ENCODE results near the gene PLAGL1.
"Not testable (repeated sequence)": the region's sequence is repeated elsewhere in the genome, so short reads cannot be mapped to it uniquely, and the experiment has no call there.

The PLAGL1 gene

GRCh38 chr6:144008120-144008811 is at the start of gene PLAGL1:
TSS of gene PLAGL1 (minus strand) at chr6:144008259. CDS start at chr6:143948136, 60,123 bp downstream.
- H3K27ac Mint-ChIP-seq, result no peak within 1 kb of the TSS
- peaks cover 7% of the 10 kb centered on the region for H3K4me1 Mint-ChIP-seq (ENCODE audit: low read depth)
- no peaks in the 10 kb centered on the region for H3K36me3 Mint-ChIP-seq
- peaks cover 7% of the 10 kb centered on the region for H3K27me3 Mint-ChIP-seq
- H3K4me3 Mint-ChIP-seq, result peak within 1 kb of the TSS; percentile 74
- no peaks in the 10 kb centered on the region for H3K9me3 Mint-ChIP-seq (ENCODE audit: low read depth)

- Mint-ChIP-seq H3K4me3 (peak overlapping the region; percentile 86), H3K4me1 (ENCODE audit: low read depth) (peaks cover 32% of the 10 kb centered on the region), H3K9me3 (ENCODE audit: low read depth) (no peaks in the 10 kb centered on the region), H3K36me3 (no peaks in the 10 kb centered on the region), H3K27me3 (no peaks in the 10 kb centered on the region), H3K27ac (peak overlapping the region; percentile 98)
Measured at GRCh38 chr6:144055121-144055931, 47.3 kb upstream of the PLAGL1 start.

- H3K27ac Mint-ChIP-seq, result no peak overlapping the region
- H3K27me3 Mint-ChIP-seq, result no peaks in the 10 kb centered on the region
- no peaks in the 10 kb centered on the region for H3K9me3 Mint-ChIP-seq (ENCODE audit: low read depth)
- H3K4me3 Mint-ChIP-seq, result no peak overlapping the region
- peaks cover 32% of the 10 kb centered on the region for H3K4me1 Mint-ChIP-seq (ENCODE audit: low read depth)
- H3K36me3 Mint-ChIP-seq, result no peaks in the 10 kb centered on the region
Measured at GRCh38 chr6:144053601-144054000, 45.5 kb upstream of the PLAGL1 start.

- no peak overlapping the region for H3K4me3 Mint-ChIP-seq
- no peak overlapping the region for H3K27ac Mint-ChIP-seq
- peaks cover 29% of the 10 kb centered on the region for H3K4me1 Mint-ChIP-seq (ENCODE audit: low read depth)
- H3K36me3 Mint-ChIP-seq, result no peaks in the 10 kb centered on the region
- H3K27me3 Mint-ChIP-seq, result no peaks in the 10 kb centered on the region
- no peaks in the 10 kb centered on the region for H3K9me3 Mint-ChIP-seq (ENCODE audit: low read depth)
Measured at GRCh38 chr6:144052488-144052887, 44.4 kb upstream of the PLAGL1 start.

- no peaks in the 10 kb centered on the region for H3K36me3 Mint-ChIP-seq
- no peak overlapping the region for H3K4me3 Mint-ChIP-seq
- H3K27me3 Mint-ChIP-seq, result no peaks in the 10 kb centered on the region
- H3K9me3 Mint-ChIP-seq (ENCODE audit: low read depth), result no peaks in the 10 kb centered on the region
- peaks cover 9% of the 10 kb centered on the region for H3K4me1 Mint-ChIP-seq (ENCODE audit: low read depth)
- H3K27ac Mint-ChIP-seq, result no peak overlapping the region
Measured at GRCh38 chr6:144049386-144049785, 41.3 kb upstream of the PLAGL1 start.

- Mint-ChIP-seq H3K27ac (no peak overlapping the region), H3K27me3 (no peaks in the 10 kb centered on the region), H3K36me3 (no peaks in the 10 kb centered on the region), H3K4me3 (no peak overlapping the region), H3K9me3 (ENCODE audit: low read depth) (no peaks in the 10 kb centered on the region), H3K4me1 (ENCODE audit: low read depth) (no peaks in the 10 kb centered on the region)
Measured at GRCh38 chr6:144047688-144048087, 39.6 kb upstream of the PLAGL1 start.

GRCh38 chr6:144046672-144047071 is 38.6 kb upstream of the PLAGL1 start:
- H3K9me3 Mint-ChIP-seq (ENCODE audit: low read depth); H3K4me1 Mint-ChIP-seq (ENCODE audit: low read depth); H3K4me3 Mint-ChIP-seq; H3K36me3 Mint-ChIP-seq; H3K27me3 Mint-ChIP-seq; H3K27ac Mint-ChIP-seq: not testable (repeated sequence)

- H3K9me3 Mint-ChIP-seq (ENCODE audit: low read depth); H3K27ac Mint-ChIP-seq; H3K4me1 Mint-ChIP-seq (ENCODE audit: low read depth); H3K27me3 Mint-ChIP-seq; H3K4me3 Mint-ChIP-seq; H3K36me3 Mint-ChIP-seq: not testable (repeated sequence)
Measured at GRCh38 chr6:144044989-144045388, 36.9 kb upstream of the PLAGL1 start.

GRCh38 chr6:144036835-144037195 is 28.8 kb upstream of the PLAGL1 start:
- Mint-ChIP-seq H3K27ac (no peak overlapping the region), H3K36me3 (peaks cover 9% of the 10 kb centered on the region), H3K27me3 (no peaks in the 10 kb centered on the region), H3K4me3 (no peak overlapping the region), H3K4me1 (ENCODE audit: low read depth) (peaks cover 12% of the 10 kb centered on the region), H3K9me3 (ENCODE audit: low read depth) (no peaks in the 10 kb centered on the region)

- H3K36me3 Mint-ChIP-seq, result peaks cover 9% of the 10 kb centered on the region
- no peak overlapping the region for H3K27ac Mint-ChIP-seq
Measured at GRCh38 chr6:144036064-144036834, 28.2 kb upstream of the PLAGL1 start.

GRCh38 chr6:144035416-144035815 is 27.4 kb upstream of the PLAGL1 start:
- no peak overlapping the region for H3K4me3 Mint-ChIP-seq
- peaks cover 12% of the 10 kb centered on the region for H3K4me1 Mint-ChIP-seq (ENCODE audit: low read depth)
- H3K36me3 Mint-ChIP-seq, result peaks cover 9% of the 10 kb centered on the region
- no peaks in the 10 kb centered on the region for H3K27me3 Mint-ChIP-seq
- H3K27ac Mint-ChIP-seq, result no peak overlapping the region
- H3K9me3 Mint-ChIP-seq (ENCODE audit: low read depth), result no peaks in the 10 kb centered on the region

More at GRCh38 chr6:144036064-144036834, 28.2 kb upstream of the PLAGL1 start:
- Mint-ChIP-seq H3K9me3 (ENCODE audit: low read depth) (no peaks in the 10 kb centered on the region), H3K4me3 (peak overlapping the region; percentile 43), H3K4me1 (ENCODE audit: low read depth) (peaks cover 12% of the 10 kb centered on the region), H3K27me3 (no peaks in the 10 kb centered on the region)

GRCh38 chr6:144033816-144034735 is 26.0 kb upstream of the PLAGL1 start:
- H3K36me3 Mint-ChIP-seq, result peaks cover 9% of the 10 kb centered on the region
- no peaks in the 10 kb centered on the region for H3K27me3 Mint-ChIP-seq
- no peak overlapping the region for H3K4me3 Mint-ChIP-seq
- H3K27ac Mint-ChIP-seq, result no peak overlapping the region
- H3K9me3 Mint-ChIP-seq (ENCODE audit: low read depth), result no peaks in the 10 kb centered on the region
- H3K4me1 Mint-ChIP-seq (ENCODE audit: low read depth), result peaks cover 12% of the 10 kb centered on the region

GRCh38 chr6:144029452-144029851 is 21.4 kb upstream of the PLAGL1 start:
- Mint-ChIP-seq H3K4me3 (no peak overlapping the region), H3K9me3 (ENCODE audit: low read depth) (no peaks in the 10 kb centered on the region), H3K36me3 (peaks cover 9% of the 10 kb centered on the region), H3K27ac (no peak overlapping the region), H3K27me3 (no peaks in the 10 kb centered on the region), H3K4me1 (ENCODE audit: low read depth) (no peaks in the 10 kb centered on the region)

GRCh38 chr6:144027932-144028587 is 20.0 kb upstream of the PLAGL1 start:
- Mint-ChIP-seq H3K27ac (no peak overlapping the region), H3K36me3 (peaks cover 2% of the 10 kb centered on the region), H3K9me3 (ENCODE audit: low read depth) (no peaks in the 10 kb centered on the region), H3K4me3 (no peak overlapping the region), H3K4me1 (ENCODE audit: low read depth) (no peaks in the 10 kb centered on the region), H3K27me3 (no peaks in the 10 kb centered on the region)

Data from activated naive CD8-positive, alpha-beta T cell (primary cell).